ENCODE data around the gene FCAMR.

Gene FCAMR

DNA sequence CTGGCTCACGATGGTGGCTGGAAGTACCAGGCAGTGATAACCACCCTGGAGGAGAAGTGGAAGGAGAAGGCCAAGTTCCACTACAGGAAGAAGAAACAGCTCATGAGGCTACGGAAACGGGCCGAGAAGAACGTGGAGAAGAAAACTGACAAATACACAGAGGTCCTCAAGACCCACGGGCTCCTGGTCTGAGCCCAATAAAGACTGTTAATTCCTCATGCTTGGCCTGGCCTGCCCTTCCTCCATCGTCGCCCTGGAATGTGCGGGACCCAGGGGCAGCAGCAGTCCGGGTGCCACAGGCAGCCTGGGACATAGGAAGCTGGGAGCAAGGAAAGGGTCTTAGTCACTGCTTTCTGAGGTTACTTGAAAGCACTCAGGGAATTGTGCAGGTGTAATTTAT, 62.2 kb downstream of the FCAMR start:
- DNase-seq (ENCODE audit: low read depth), result no peak

Measured in stimulated activated CD8-positive, alpha-beta memory T cell treated with anti-CD3 and anti-CD28 coated beads, Interleukin-15, amount 100 ng/mL, for 24 hours (primary cell).